Activated naive CD4-positive, alpha-beta T cell treated with anti-CD3 and anti-CD28 coated beads, Interleukin-2, amount 50 U/mL, for 72 hours (primary cell): ENCODE data around the gene GAS5. TPM values are rescaled to one million over a fixed set of nuclear protein-coding genes. Genes with fewer than 3 reads are reported as not detected.
"Not testable (repeated sequence)": the region's sequence is repeated elsewhere in the genome, so short reads cannot be mapped to it uniquely, and the experiment has no call there.

ENCODE experiments used
- ATAC-seq, 2 donors: fragments of 150-1000 bp; cut with Tn5 transposase; 2 replicates each; pipeline ENCODE4 v1.10.0; 2021; ENCODE audit warnings: mild to moderate bottlenecking in 2 of 2, moderate library complexity in 2 of 2
- DNase-seq, 2 donors: peaks; one replicate each; pipeline ENCODE4 v3.0.0; 2021 to 2022; ENCODE audit warnings: low spot score in 2 of 2
- H3K27ac Mint-ChIP-seq, 2 donors: one replicate each; pipeline ENCODE4 v1.8.0; 2022; ENCODE audit warnings: mild to moderate bottlenecking in 2 of 2, mixed read lengths in 2 of 2
- H3K36me3 Mint-ChIP-seq, 2 donors: one replicate each; pipeline ENCODE4 v1.8.0; 2022; ENCODE audit warnings: mixed read lengths in 2 of 2
- H3K9me3 Mint-ChIP-seq, 2 donors: one replicate each; pipeline ENCODE4 v1.8.0; 2022; ENCODE audit warnings: mixed read lengths in 2 of 2
- total RNA-seq, 2 donors: library from RNA; stranded (reverse); gene quantifications; one replicate each; pipeline ENCODE4 v1.2.3, GENCODE V29; 2022

The GAS5 gene
- total RNA-seq: 100 to 1,000 TPM; 846 to 962 TPM

- Mint-ChIP-seq H3K9me3 (no peaks in the 10 kb centered on the region), H3K36me3 (peaks cover 52 to 55% of the 10 kb centered on the region in 2 donors), H3K27ac (peak within 1 kb of the TSS; percentile 90 to 100)
- DNase-seq (peak; percentile 98 to 99), ATAC-seq (peak; percentile 81 to 86)
Measured at GRCh38 chr1:173867753-173868265, at the start of gene GAS5. Gene GAS5, minus strand, starts transcription at chr1:173867989.

GRCh38 chr1:173917149-173917548, 49.4 kb upstream of the GAS5 start, which contains the start of gene SERPINC1:
Gene SERPINC1, minus strand, starts transcription at chr1:173917327. Its CDS starts 68 bp downstream, at chr1:173917259.
- ATAC-seq (no peak), DNase-seq (no peak)
- Mint-ChIP-seq H3K27ac (peak within 1 kb of the TSS in 1 of 2 donors; percentile 52), H3K9me3 (no peaks in the 10 kb centered on the region), H3K36me3 (no peaks in the 10 kb centered on the region)

GRCh38 chr1:173916667-173917066, 48.9 kb upstream of the GAS5 start:
- H3K27ac Mint-ChIP-seq: peak overlapping the region in 1 of 2 donors; percentile 52
- no peaks in the 10 kb centered on the region for H3K9me3 Mint-ChIP-seq
- H3K36me3 Mint-ChIP-seq: no peaks in the 10 kb centered on the region
- DNase-seq: no peak
- ATAC-seq: no peak

- no peaks in the 10 kb centered on the region for H3K36me3 Mint-ChIP-seq
- no peak overlapping the region for H3K27ac Mint-ChIP-seq
- no peak for DNase-seq
- no peak for ATAC-seq
- no peaks in the 10 kb centered on the region for H3K9me3 Mint-ChIP-seq
Measured at GRCh38 chr1:173915596-173915995, 47.8 kb upstream of the GAS5 start.

GRCh38 chr1:173914366-173914871, 46.6 kb upstream of the GAS5 start:
- Mint-ChIP-seq H3K9me3 (peaks cover 0 to 4% of the 10 kb centered on the region in 2 donors), H3K27ac (no peak overlapping the region), H3K36me3 (peaks cover 0 to 3% of the 10 kb centered on the region in 2 donors)
- ATAC-seq (no peak), DNase-seq (peak in 1 of 2 donors; percentile 21)

GRCh38 chr1:173913111-173913510, 45.3 kb upstream of the GAS5 start:
- peaks cover 0 to 7% of the 10 kb centered on the region in 2 donors for H3K36me3 Mint-ChIP-seq
- H3K27ac Mint-ChIP-seq: no peak overlapping the region
- DNase-seq: no peak
- H3K9me3 Mint-ChIP-seq: peaks cover 0 to 4% of the 10 kb centered on the region in 2 donors
- ATAC-seq: no peak

- H3K27ac Mint-ChIP-seq: no peak overlapping the region
- DNase-seq: no peak
- peaks cover 0 to 8% of the 10 kb centered on the region in 2 donors for H3K36me3 Mint-ChIP-seq
- H3K9me3 Mint-ChIP-seq: peaks cover 0 to 6% of the 10 kb centered on the region in 2 donors
- ATAC-seq: no peak
Measured at GRCh38 chr1:173903827-173904531, 36.2 kb upstream of the GAS5 start.

GRCh38 chr1:173900992-173901391, 33.2 kb upstream of the GAS5 start:
- Mint-ChIP-seq H3K36me3 (peaks cover 0 to 8% of the 10 kb centered on the region in 2 donors), H3K27ac (no peak overlapping the region), H3K9me3 (peaks cover 0 to 6% of the 10 kb centered on the region in 2 donors)
- no peak for DNase-seq
- ATAC-seq: no peak

GRCh38 chr1:173900427-173900826, 32.6 kb upstream of the GAS5 start:
- Mint-ChIP-seq H3K9me3 (peaks cover 0 to 6% of the 10 kb centered on the region in 2 donors), H3K27ac (no peak overlapping the region), H3K36me3 (peaks cover 0 to 8% of the 10 kb centered on the region in 2 donors)
- peak in 1 of 2 donors; percentile 78 for ATAC-seq
- no peak for DNase-seq

- Mint-ChIP-seq H3K27ac (no peak overlapping the region), H3K9me3 (no peaks in the 10 kb centered on the region), H3K36me3 (peaks cover 0 to 7% of the 10 kb centered on the region in 2 donors)
- DNase-seq (no peak), ATAC-seq (no peak)
Measured at GRCh38 chr1:173894189-173894588, 26.4 kb upstream of the GAS5 start.

GRCh38 chr1:173893611-173894010, 25.8 kb upstream of the GAS5 start:
- Mint-ChIP-seq H3K36me3 (peaks cover 0 to 7% of the 10 kb centered on the region in 2 donors), H3K27ac (no peak overlapping the region), H3K9me3 (no peaks in the 10 kb centered on the region)
- no peak for ATAC-seq
- DNase-seq: no peak

GRCh38 chr1:173889885-173890284, 22.1 kb upstream of the GAS5 start:
- Mint-ChIP-seq H3K27ac (no peak overlapping the region), H3K9me3 (no peaks in the 10 kb centered on the region), H3K36me3 (peaks cover 14 to 21% of the 10 kb centered on the region in 2 donors)
- ATAC-seq (no peak), DNase-seq (no peak)

- Mint-ChIP-seq H3K9me3 (no peaks in the 10 kb centered on the region), H3K36me3 (peaks cover 14 to 21% of the 10 kb centered on the region in 2 donors), H3K27ac (no peak overlapping the region)
- DNase-seq (no peak), ATAC-seq (no peak)
Measured at GRCh38 chr1:173888749-173889148, 21.0 kb upstream of the GAS5 start.

GRCh38 chr1:173887627-173888026, 19.8 kb upstream of the GAS5 start:
- Mint-ChIP-seq H3K36me3 (peaks cover 14 to 21% of the 10 kb centered on the region in 2 donors), H3K9me3 (no peaks in the 10 kb centered on the region), H3K27ac (no peak overlapping the region)
- DNase-seq (no peak), ATAC-seq (peak; percentile 73 to 97)

- Mint-ChIP-seq H3K36me3 (peaks cover 14 to 21% of the 10 kb centered on the region in 2 donors), H3K27ac (no peak overlapping the region), H3K9me3 (no peaks in the 10 kb centered on the region)
- ATAC-seq (peak; percentile 26 to 72), DNase-seq (no peak)
Measured at GRCh38 chr1:173886746-173887611, 19.2 kb upstream of the GAS5 start.

- no peak for DNase-seq
- H3K36me3 Mint-ChIP-seq: peaks cover 14% of the 10 kb centered on the region in 2 donors
- ATAC-seq: no peak
- H3K27ac Mint-ChIP-seq: no peak overlapping the region
- H3K9me3 Mint-ChIP-seq: no peaks in the 10 kb centered on the region
Measured at GRCh38 chr1:173884701-173885100, 16.9 kb upstream of the GAS5 start.

GRCh38 chr1:173881117-173881516, 13.3 kb upstream of the GAS5 start:
- H3K27ac Mint-ChIP-seq, H3K9me3 Mint-ChIP-seq, DNase-seq, ATAC-seq, H3K36me3 Mint-ChIP-seq: not testable (repeated sequence)
